CD8-positive, alpha-beta memory T cell (primary cell): Measurements from ENCODE around the gene CGB8. TPM values are rescaled to one million over a fixed set of nuclear protein-coding genes. Genes with fewer than 3 reads are reported as not detected.

Experiments
- CTCF ChIA-PET: fragments of 350-600 bp; sonication (Branson Sonifier 250); formaldehyde crosslinking; loops from one replicate; lab custom pipeline; 2021; ENCODE audit warnings: antibody characterized with exemption; lab: Charles Lee
- POLR2A ChIA-PET: fragments of 350-600 bp; sonication (Branson Sonifier 250); formaldehyde crosslinking; loops from one replicate; lab custom pipeline; 2021; ENCODE audit warnings: antibody characterized with exemption; lab: Charles Lee
- DNase-seq, 5 donors: peaks; one replicate each; pipeline versions ENCODE4 v3.0.0 to v3.0.0-alpha.2; 2020 to 2022; ENCODE audit warnings: mixed read lengths in 1 of 5
- H3K27ac ChIP-seq: one replicate; pipeline ENCODE4 v1.7.0; 2013; ENCODE audit warnings: low read depth, mild to moderate bottlenecking, low read length, moderate library complexity
- H3K27me3 ChIP-seq: 2 replicates; pipeline ENCODE4 v1.7.0; 2013; ENCODE audit warnings: low read length, mild to moderate bottlenecking; ENCODE audit not compliant: insufficient read depth, poor library complexity, severe bottlenecking
- H3K36me3 ChIP-seq: 2 replicates; pipeline ENCODE4 v1.7.0; 2013; ENCODE audit warnings: mild to moderate bottlenecking, low read length, moderate library complexity; ENCODE audit not compliant: insufficient read depth
- H3K4me1 ChIP-seq: 2 replicates; pipeline ENCODE4 v1.7.0; 2013; ENCODE audit warnings: mild to moderate bottlenecking, low read length, moderate library complexity; ENCODE audit not compliant: insufficient read depth
- H3K4me3 ChIP-seq: 2 replicates; pipeline ENCODE4 v1.7.0; 2013; ENCODE audit warnings: mild to moderate bottlenecking, low read length
- H3K9me3 ChIP-seq: 2 replicates; pipeline ENCODE4 v1.7.0; 2013; ENCODE audit warnings: mild to moderate bottlenecking, low read length
- H3K27ac Mint-ChIP-seq, 8 donors: one replicate each; pipeline ENCODE4 v1.8.0; 2020 to 2021; ENCODE audit warnings: mixed read lengths in 8 of 8, mild to moderate bottlenecking in 6 of 8, inconsistent platforms in 3 of 8, moderate library complexity in 3 of 8
- H3K27me3 Mint-ChIP-seq, 2 donors: one replicate each; pipeline ENCODE4 v1.8.0; 2020 to 2021; ENCODE audit warnings: mixed read lengths in 2 of 2, mild to moderate bottlenecking in 1 of 2, moderate library complexity in 1 of 2
- H3K36me3 Mint-ChIP-seq, 3 donors: one replicate each; pipeline ENCODE4 v1.8.0; 2020 to 2021; ENCODE audit warnings: mixed read lengths in 3 of 3, inconsistent platforms in 1 of 3, mild to moderate bottlenecking in 1 of 3
- H3K4me1 Mint-ChIP-seq, 3 donors: one replicate each; pipeline ENCODE4 v1.8.0; 2020 to 2021; ENCODE audit warnings: mixed read lengths in 3 of 3, inconsistent platforms in 1 of 3, mild to moderate bottlenecking in 1 of 3
- H3K4me3 Mint-ChIP-seq, 7 donors: one replicate each; pipeline ENCODE4 v1.8.0; 2020 to 2021; ENCODE audit warnings: mixed read lengths in 7 of 7, mild to moderate bottlenecking in 6 of 7, moderate library complexity in 4 of 7, inconsistent platforms in 2 of 7
- H3K9me3 Mint-ChIP-seq, 5 donors: one replicate each; pipeline ENCODE4 v1.8.0; 2020 to 2022; ENCODE audit warnings: mixed read lengths in 5 of 5, mild to moderate bottlenecking in 3 of 5, moderate library complexity in 2 of 5, inconsistent platforms in 1 of 5
- polyA plus RNA-seq: library from polyadenylated mRNA; unstranded; fragments of 300-500 nt; fragmentation: Illumina TruSeq; gene quantifications from one replicate; pipeline ENCODE4 v1.2.3, GENCODE V29; 2021
- total RNA-seq, 2 experiments: library from RNA; stranded (reverse); gene quantifications; one replicate each; pipeline ENCODE4 v1.2.3, GENCODE V29; 2021

CGB8 gene
- total and polyA plus RNA-seq, 3 experiments from 2014 or later: not detected

DNA sequence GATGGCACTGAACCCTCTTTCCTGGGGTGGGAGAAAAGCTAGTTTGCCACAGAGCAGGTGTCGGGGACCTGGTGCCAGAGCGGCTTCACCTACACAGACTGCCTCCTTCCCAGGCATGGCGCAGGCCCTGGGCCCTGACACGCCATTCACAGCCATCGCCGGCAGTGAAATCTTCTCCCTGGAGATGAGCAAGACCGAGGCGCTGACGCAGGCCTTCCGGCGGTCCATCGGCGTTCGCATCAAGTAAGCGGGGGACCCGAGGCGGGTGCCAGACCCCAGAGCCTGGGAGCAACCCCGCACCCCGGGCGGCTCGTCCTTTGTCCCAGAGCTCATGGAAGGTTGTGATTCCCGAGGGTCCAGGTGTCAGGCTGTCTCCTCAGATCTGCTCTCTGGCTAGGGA is 42.0 kb downstream of the CGB8 start:
- Mint-ChIP-seq H3K4me1 (no peaks in the 10 kb centered on the region), H3K9me3 (no peaks in the 10 kb centered on the region), H3K27me3 (no peaks in the 10 kb centered on the region), H3K27ac (no peak overlapping the region), H3K36me3 (peaks cover 0 to 73% (median 2%) of the 10 kb centered on the region in 3 donors), H3K4me3 (no peak overlapping the region)
- POLR2A ChIA-PET: no interaction called here
- Histone ChIP-seq H3K36me3 (peaks cover 7% of the 10 kb centered on the region), H3K27me3 (no peaks in the 10 kb centered on the region), H3K4me1 (no peaks in the 10 kb centered on the region), H3K4me3 (no peak overlapping the region), H3K9me3 (no peaks in the 10 kb centered on the region), H3K27ac (no peak overlapping the region)
- DNase-seq: no peak
- CTCF ChIA-PET: interaction anchor here (0.8 kb wide), 1 partner anchor 14 kb away, joined by 3 read pairs; the partner anchor contains the start of genes GYS1 and RUVBL2

DNA sequence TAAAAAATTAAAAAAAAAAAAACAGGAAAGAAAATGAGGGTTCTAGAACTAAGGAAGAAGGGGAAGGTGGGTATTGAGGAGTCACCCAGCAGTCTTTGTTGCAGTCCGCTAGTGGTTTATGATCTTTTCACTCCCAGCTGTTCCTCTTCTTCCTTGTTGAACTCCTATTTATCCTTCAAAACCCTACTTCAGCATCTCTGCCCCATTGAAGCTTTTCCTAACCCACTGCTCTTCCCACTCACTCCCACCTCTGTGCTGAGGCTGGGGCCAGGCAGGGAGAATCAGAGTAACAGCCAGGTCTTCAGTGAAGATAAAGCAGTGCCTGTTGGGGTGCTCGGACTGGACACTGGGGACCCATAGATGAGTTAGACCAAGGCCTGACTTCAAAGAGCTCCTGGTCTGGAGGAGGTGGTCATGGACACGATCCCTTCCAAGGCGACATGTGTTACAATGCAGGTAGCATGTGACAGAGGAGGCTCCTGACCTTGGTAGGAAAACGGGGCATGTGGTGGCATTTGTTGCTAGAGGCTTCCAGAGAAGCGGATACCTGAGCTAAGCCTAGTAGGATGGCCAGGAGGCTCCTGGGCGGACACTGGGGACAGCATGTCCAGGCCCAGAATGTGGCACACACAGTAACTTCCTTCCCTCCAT is 43.8 kb downstream of the CGB8 start:
- H3K27me3 Mint-ChIP-seq: no peaks in the 10 kb centered on the region
- peaks cover 7% of the 10 kb centered on the region for H3K36me3 ChIP-seq
- no peaks in the 10 kb centered on the region for H3K9me3 ChIP-seq
- no peak overlapping the region for H3K4me3 Mint-ChIP-seq
- H3K27me3 ChIP-seq: no peaks in the 10 kb centered on the region
- H3K27ac ChIP-seq: no peak overlapping the region
- peak overlapping the region in 1 of 8 donors; percentile 65 for H3K27ac Mint-ChIP-seq
- no peaks in the 10 kb centered on the region for H3K9me3 Mint-ChIP-seq
- H3K4me1 Mint-ChIP-seq: no peaks in the 10 kb centered on the region
- no peak for DNase-seq
- no peaks in the 10 kb centered on the region for H3K4me1 ChIP-seq
- ChIA-PET POLR2A (interaction anchor here (0.7 kb wide), 1 partner anchor 12 kb away, joined by 5 read pairs; the partner anchor contains the start of gene GYS1), CTCF (no interaction called here)
- no peak overlapping the region for H3K4me3 ChIP-seq
- H3K36me3 Mint-ChIP-seq: peaks cover 0 to 61% (median 0%) of the 10 kb centered on the region in 3 donors

DNA sequence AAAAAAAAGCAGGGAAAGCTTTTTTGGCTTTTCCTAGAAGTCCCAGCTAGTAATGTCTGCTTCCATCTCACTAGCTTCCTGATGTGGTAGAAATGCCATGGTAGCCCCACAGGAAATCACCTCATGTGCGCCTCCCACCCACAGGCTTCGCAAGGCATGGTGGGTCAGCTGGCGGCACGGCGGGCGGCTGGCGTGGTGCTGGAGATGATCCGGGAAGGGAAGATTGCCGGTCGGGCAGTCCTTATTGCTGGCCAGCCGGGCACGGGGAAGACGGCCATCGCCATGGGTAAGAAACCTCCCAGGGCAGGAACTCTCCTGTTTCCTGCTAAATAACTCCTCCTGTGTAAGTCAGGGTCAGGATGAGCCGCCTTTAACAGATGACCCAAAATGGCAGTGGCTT is 44.8 kb downstream of the CGB8 start:
- CTCF ChIA-PET: interaction anchor here (1.2 kb wide), 1 partner anchor 10 kb away, joined by 10 read pairs; the partner anchor contains the start of genes GYS1 and RUVBL2
- Histone ChIP-seq H3K4me1 (no peaks in the 10 kb centered on the region), H3K27me3 (no peaks in the 10 kb centered on the region), H3K27ac (no peak overlapping the region), H3K9me3 (no peaks in the 10 kb centered on the region), H3K4me3 (no peak overlapping the region), H3K36me3 (peaks cover 7% of the 10 kb centered on the region)
- peaks cover 3 to 6% (median 4%) of the 10 kb centered on the region in 3 donors for H3K4me1 Mint-ChIP-seq
- peaks cover 0 to 57% (median 0%) of the 10 kb centered on the region in 3 donors for H3K36me3 Mint-ChIP-seq
- DNase-seq: no peak
- no peak overlapping the region for H3K27ac Mint-ChIP-seq
- H3K4me3 Mint-ChIP-seq: no peak overlapping the region
- POLR2A ChIA-PET: interaction anchor here (0.8 kb wide), 1 partner anchor 83 kb away, joined by 3 read pairs; no protein-coding TSS in a partner anchor
- no peaks in the 10 kb centered on the region for H3K27me3 Mint-ChIP-seq
- H3K9me3 Mint-ChIP-seq: no peaks in the 10 kb centered on the region

DNA sequence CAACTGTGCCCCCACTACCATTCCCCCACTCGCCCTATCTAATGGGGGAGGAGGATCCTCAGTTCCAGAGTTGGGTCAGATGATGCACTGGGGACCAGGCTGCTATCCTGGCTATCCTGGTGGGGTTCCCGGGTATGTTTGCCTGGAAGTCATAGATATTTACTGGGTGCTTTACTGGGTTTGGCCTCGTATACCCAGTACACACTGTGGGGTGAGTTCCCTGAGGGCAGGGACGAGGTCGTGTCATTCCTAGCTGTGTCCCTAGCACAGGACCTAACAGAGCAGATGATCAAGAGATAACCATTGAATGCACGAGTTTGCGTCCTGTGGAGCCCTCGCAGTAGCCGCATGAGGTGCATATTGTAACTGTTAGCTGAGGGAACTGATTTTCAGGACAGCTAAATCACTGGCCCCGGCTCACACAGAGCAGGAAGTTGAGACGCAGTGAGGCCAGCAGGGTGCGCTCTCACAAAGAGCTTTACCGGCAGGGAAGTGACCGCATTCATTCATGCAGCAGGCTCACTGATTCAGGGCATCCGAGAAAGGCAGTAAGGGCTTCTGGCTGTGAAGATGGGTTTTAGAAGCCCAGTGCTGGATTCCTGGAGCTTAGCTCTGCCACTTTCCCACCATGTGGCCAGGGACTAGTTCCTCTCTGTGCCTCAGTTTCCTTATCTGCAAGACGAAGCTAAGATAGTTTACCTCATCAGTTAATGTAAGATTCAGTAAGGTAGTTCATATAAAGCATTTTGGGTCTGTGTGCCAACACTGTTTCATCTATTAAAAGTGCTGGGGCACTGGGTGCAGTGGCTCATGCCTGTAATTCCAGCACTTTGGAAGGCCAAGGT is 49.2 kb downstream of the CGB8 start:
- ChIA-PET POLR2A (no interaction called here), CTCF (interaction anchor here (0.8 to 3.1 kb wide), 9 partner anchors 10 to 199 kb away, joined by 3 to 10 read pairs (median 5); no protein-coding TSS in a partner anchor)
- H3K27ac Mint-ChIP-seq: peak overlapping the region in 2 of 8 donors; percentile 54 to 77
- Histone ChIP-seq H3K9me3 (no peaks in the 10 kb centered on the region), H3K36me3 (peaks cover 7% of the 10 kb centered on the region), H3K4me1 (peaks cover 5% of the 10 kb centered on the region), H3K27ac (no peak overlapping the region), H3K4me3 (no peak overlapping the region), H3K27me3 (no peaks in the 10 kb centered on the region)
- peak overlapping the region in 1 of 7 donors; percentile 3 for H3K4me3 Mint-ChIP-seq
- no peaks in the 10 kb centered on the region for H3K9me3 Mint-ChIP-seq
- H3K36me3 Mint-ChIP-seq: peaks cover 0 to 31% (median 0%) of the 10 kb centered on the region in 3 donors
- DNase-seq: peak; percentile 44 to 72 (median 45)
- no peaks in the 10 kb centered on the region for H3K27me3 Mint-ChIP-seq
- peaks cover 10 to 24% (median 14%) of the 10 kb centered on the region in 3 donors for H3K4me1 Mint-ChIP-seq

DNA sequence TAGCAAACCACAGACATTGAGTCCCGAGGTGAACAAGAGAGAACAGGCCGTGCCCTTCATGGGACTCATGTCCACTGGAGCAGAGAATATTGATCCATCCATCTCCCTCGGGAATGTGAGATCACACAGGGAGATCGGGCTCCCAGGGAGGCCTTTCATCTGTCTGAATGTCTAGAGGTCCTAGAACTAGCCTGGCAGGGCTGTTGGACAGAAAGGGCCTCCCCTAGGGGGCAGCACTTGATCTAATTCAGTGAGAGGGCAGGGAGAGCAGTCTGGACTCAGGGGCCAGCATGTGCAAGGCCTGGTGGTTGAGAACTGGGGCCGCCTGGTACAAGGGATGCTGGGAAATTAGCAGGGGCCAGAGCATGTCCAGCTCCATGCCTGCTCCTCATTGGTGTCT is 50.9 kb downstream of the CGB8 start:
- Mint-ChIP-seq H3K36me3 (peaks cover 0 to 20% (median 0%) of the 10 kb centered on the region in 3 donors), H3K27me3 (peaks cover 0 to 2% of the 10 kb centered on the region in 2 donors), H3K9me3 (no peaks in the 10 kb centered on the region), H3K27ac (peak overlapping the region in 1 of 8 donors; percentile 75), H3K4me1 (peaks cover 18 to 34% (median 24%) of the 10 kb centered on the region in 3 donors), H3K4me3 (no peak overlapping the region)
- no peak overlapping the region for H3K27ac ChIP-seq
- ChIA-PET POLR2A (interaction anchor here (0.6 kb wide), 1 partner anchor 85 kb away, joined by 5 read pairs; no protein-coding TSS in a partner anchor), CTCF (interaction anchor here (1.4 to 3.1 kb wide), 5 partner anchors 21 to 148 kb away, joined by 3 to 11 read pairs (median 9); partner anchors contain the start of gene LIN7B)
- no peak overlapping the region for H3K4me3 ChIP-seq
- no peaks in the 10 kb centered on the region for H3K9me3 ChIP-seq
- peaks cover 14% of the 10 kb centered on the region for H3K4me1 ChIP-seq
- no peaks in the 10 kb centered on the region for H3K27me3 ChIP-seq
- peak in 2 of 5 donors; percentile 29 to 60 for DNase-seq
- no peaks in the 10 kb centered on the region for H3K36me3 ChIP-seq

Other genes starting within 250 kb of the CGB8 start
- 10 to 100 TPM; 61.9 to 62.6 TPM for gene BCAT2, start 238.1 kb downstream of the CGB8 start, total RNA-seq
- gene BCAT2, start 238.1 kb downstream of the CGB8 start, polyA plus RNA-seq: 31.8 TPM
- under 1 TPM; 0.18 to 0.37 TPM for gene HSD17B14, start 212.6 kb downstream of the CGB8 start, total RNA-seq
- 1.1 TPM for gene HSD17B14, start 212.6 kb downstream of the CGB8 start, polyA plus RNA-seq
- 1 to 10 TPM; 2.5 to 4.1 TPM for gene PLEKHA4, start 180.5 kb downstream of the CGB8 start, total RNA-seq
- 2.7 TPM for gene PLEKHA4, start 180.5 kb downstream of the CGB8 start, polyA plus RNA-seq
- 10 to 100 TPM; 67.1 to 69.3 TPM for gene PPP1R15A, start 176.7 kb downstream of the CGB8 start, total RNA-seq
- gene PPP1R15A, start 176.7 kb downstream of the CGB8 start, polyA plus RNA-seq: 159 TPM
- not detected for gene TULP2, start 150.4 kb downstream of the CGB8 start, total RNA-seq
- not detected for gene TULP2, start 150.4 kb downstream of the CGB8 start, polyA plus RNA-seq
- gene NUCB1, start 148.8 kb downstream of the CGB8 start, total RNA-seq: 10 to 100 TPM; 86.8 to 93.3 TPM
- gene NUCB1, start 148.8 kb downstream of the CGB8 start, polyA plus RNA-seq: 147 TPM
- under 1 TPM; 0.42 to 0.53 TPM for gene DHDH, start 115.4 kb downstream of the CGB8 start, total RNA-seq
- gene DHDH, start 115.4 kb downstream of the CGB8 start, polyA plus RNA-seq: 0.31 TPM
- 100 to 1,000 TPM; 315 to 331 TPM for gene BAX, start 94.2 kb downstream of the CGB8 start, total RNA-seq
- gene BAX, start 94.2 kb downstream of the CGB8 start, polyA plus RNA-seq: 79.5 TPM
- gene FTL, start 83.8 kb downstream of the CGB8 start, total RNA-seq: 1,000 to 10,000 TPM; 1,478 to 1,489 TPM
- 4,521 TPM for gene FTL, start 83.8 kb downstream of the CGB8 start, polyA plus RNA-seq
- gene GYS1, start 55.8 kb downstream of the CGB8 start, total RNA-seq: 10 to 100 TPM; 38.2 to 38.9 TPM
- gene GYS1, start 55.8 kb downstream of the CGB8 start, polyA plus RNA-seq: 31.5 TPM
- gene RUVBL2, start 55.2 kb downstream of the CGB8 start, total RNA-seq: 100 to 1,000 TPM; 147 to 159 TPM
- 67.9 TPM for gene RUVBL2, start 55.2 kb downstream of the CGB8 start, polyA plus RNA-seq
- gene LHB, start 32.0 kb downstream of the CGB8 start, total RNA-seq: not detected
- not detected for gene LHB, start 32.0 kb downstream of the CGB8 start, polyA plus RNA-seq
- not detected for gene CGB3, start 24.8 kb downstream of the CGB8 start, total RNA-seq
- gene CGB3, start 24.8 kb downstream of the CGB8 start, polyA plus RNA-seq: not detected
- not detected for gene CGB2, start 17.2 kb downstream of the CGB8 start, total RNA-seq
- gene CGB2, start 17.2 kb downstream of the CGB8 start, polyA plus RNA-seq: not detected
- not detected for gene CGB1, start 12.2 kb downstream of the CGB8 start, total RNA-seq
- not detected for gene CGB1, start 12.2 kb downstream of the CGB8 start, polyA plus RNA-seq
- not detected for gene CGB5, start 5.3 kb downstream of the CGB8 start, total RNA-seq
- not detected for gene CGB5, start 5.3 kb downstream of the CGB8 start, polyA plus RNA-seq
- not detected for gene CGB7, start 8.6 kb upstream of the CGB8 start, total RNA-seq
- gene CGB7, start 8.6 kb upstream of the CGB8 start, polyA plus RNA-seq: not detected
- gene NTF4, start 15.7 kb upstream of the CGB8 start, total RNA-seq: not detected
- not detected for gene NTF4, start 15.7 kb upstream of the CGB8 start, polyA plus RNA-seq
- gene KCNA7, start 23.6 kb upstream of the CGB8 start, total RNA-seq: not detected
- not detected for gene KCNA7, start 23.6 kb upstream of the CGB8 start, polyA plus RNA-seq
- gene SNRNP70, start 36.3 kb upstream of the CGB8 start, total RNA-seq: 100 to 1,000 TPM; 210 to 221 TPM
- gene SNRNP70, start 36.3 kb upstream of the CGB8 start, polyA plus RNA-seq: 66.2 TPM
- gene LIN7B, start 65.3 kb upstream of the CGB8 start, total RNA-seq: 1 to 10 TPM; 4.0 to 5.1 TPM
- gene LIN7B, start 65.3 kb upstream of the CGB8 start, polyA plus RNA-seq: 8.1 TPM
- gene C19orf73, start 70.0 kb upstream of the CGB8 start, total RNA-seq: 1 to 10 TPM; 1.4 to 2.5 TPM
- gene C19orf73, start 70.0 kb upstream of the CGB8 start, polyA plus RNA-seq: 3.1 TPM
- gene PPFIA3, start 70.4 kb upstream of the CGB8 start, total RNA-seq: 1 to 10 TPM; 3.2 to 3.3 TPM
- 0.56 TPM for gene PPFIA3, start 70.4 kb upstream of the CGB8 start, polyA plus RNA-seq
- not detected for gene HRC, start 106.3 kb upstream of the CGB8 start, total RNA-seq
- gene HRC, start 106.3 kb upstream of the CGB8 start, polyA plus RNA-seq: not detected
- not detected for gene TRPM4, start 108.7 kb upstream of the CGB8 start, total RNA-seq
- gene TRPM4, start 108.7 kb upstream of the CGB8 start, polyA plus RNA-seq: not detected